Progenitor cell of endocrine pancreas (in vitro differentiated cells): Measurements from ENCODE around the gene GPN2. TPM values are rescaled to one million over a fixed set of nuclear protein-coding genes. Genes with fewer than 3 reads are reported as not detected.
"Not testable (repeated sequence)": the region's sequence is repeated elsewhere in the genome, so short reads cannot be mapped to it uniquely, and the experiment has no call there.

Source experiments
- DNase-seq: peaks from one replicate; pipeline ENCODE4 v3.0.0; 2021; ENCODE audit warnings: low spot score; ENCODE audit not compliant: unreplicated experiment
- H3K27ac Mint-ChIP-seq: 2 replicates; pipeline ENCODE4 v1.8.0; 2021; ENCODE audit warnings: mild to moderate bottlenecking, moderate library complexity, mixed read lengths
- H3K27me3 Mint-ChIP-seq: 2 replicates; pipeline ENCODE4 v1.8.0; 2021; ENCODE audit warnings: mixed read lengths
- H3K36me3 Mint-ChIP-seq: 2 replicates; pipeline ENCODE4 v1.8.0; 2022; ENCODE audit warnings: mixed read lengths; ENCODE audit not compliant: insufficient read depth
- H3K4me1 Mint-ChIP-seq: 2 replicates; pipeline ENCODE4 v1.8.0; 2021; ENCODE audit warnings: low read depth, mixed read lengths
- H3K4me3 Mint-ChIP-seq: 2 replicates; pipeline ENCODE4 v1.8.0; 2021; ENCODE audit warnings: low read depth, mild to moderate bottlenecking, moderate library complexity, mixed read lengths
- H3K9me3 Mint-ChIP-seq: 2 replicates; pipeline ENCODE4 v1.8.0; 2021; ENCODE audit warnings: low read depth, mixed read lengths
- CTCF ChIP-seq: fragments of 200-600 bp; sonication (generic); IDR thresholded peaks from one replicate; pipeline ENCODE4 v1.5.0; 2021; ENCODE audit warnings: antibody characterized with exemption, mild to moderate bottlenecking; ENCODE audit not compliant: unreplicated experiment
- total RNA-seq: library from RNA; stranded (reverse); gene quantifications from 2 replicates; pipeline ENCODE4 v1.2.1, GENCODE V29; 2021

The GPN2 gene
- total RNA-seq, 1 donor from 2014 or later: 37.4 TPM

- no peaks in the 10 kb centered on the region for H3K27me3 Mint-ChIP-seq
- no peak for TF ChIP-seq CTCF
- no peak for DNase-seq
- no peaks in the 10 kb centered on the region for H3K4me1 Mint-ChIP-seq
- no peak overlapping the region for H3K4me3 Mint-ChIP-seq
- H3K9me3 Mint-ChIP-seq: no peaks in the 10 kb centered on the region
- no peak overlapping the region for H3K27ac Mint-ChIP-seq
- peaks cover 21% of the 10 kb centered on the region for H3K36me3 Mint-ChIP-seq
Observed at GRCh38 chr1:26852701-26853100, 37.4 kb downstream of the GPN2 start.

GRCh38 chr1:26851106-26851684 is 38.9 kb downstream of the GPN2 start:
- DNase-seq: no peak
- TF ChIP-seq CTCF: no peak
- Mint-ChIP-seq H3K4me1 (no peaks in the 10 kb centered on the region), H3K36me3 (peaks cover 27% of the 10 kb centered on the region), H3K9me3 (no peaks in the 10 kb centered on the region), H3K27ac (no peak overlapping the region), H3K27me3 (no peaks in the 10 kb centered on the region), H3K4me3 (no peak overlapping the region)

- Mint-ChIP-seq H3K4me3 (no peak overlapping the region), H3K4me1 (no peaks in the 10 kb centered on the region), H3K27me3 (no peaks in the 10 kb centered on the region), H3K9me3 (no peaks in the 10 kb centered on the region), H3K27ac (no peak overlapping the region), H3K36me3 (peaks cover 24% of the 10 kb centered on the region)
- no peak for TF ChIP-seq CTCF
- DNase-seq: no peak
Observed at GRCh38 chr1:26848941-26849774, 40.9 kb downstream of the GPN2 start.

- Mint-ChIP-seq H3K27ac (no peak overlapping the region), H3K27me3 (no peaks in the 10 kb centered on the region), H3K36me3 (peaks cover 23% of the 10 kb centered on the region), H3K4me1 (no peaks in the 10 kb centered on the region), H3K9me3 (no peaks in the 10 kb centered on the region), H3K4me3 (no peak overlapping the region)
- no peak for TF ChIP-seq CTCF
- DNase-seq: no peak
Observed at GRCh38 chr1:26848499-26848898, 41.6 kb downstream of the GPN2 start.

GRCh38 chr1:26847826-26848225 is 42.3 kb downstream of the GPN2 start:
- not testable (repeated sequence) for H3K27me3 Mint-ChIP-seq, H3K27ac Mint-ChIP-seq, H3K9me3 Mint-ChIP-seq, H3K4me1 Mint-ChIP-seq, H3K4me3 Mint-ChIP-seq, DNase-seq
- peaks cover 19% of the 10 kb centered on the region for H3K36me3 Mint-ChIP-seq
